GM23338 (cell line): ENCODE data around the gene RIPPLY1. TPM values are rescaled to one million over a fixed set of nuclear protein-coding genes. Genes with fewer than 3 reads are reported as not detected.

Source experiments
- ATAC-seq: fragments of 200-7000 bp; cut with Tn5 transposase; 3 replicates; pipeline ENCODE4 v1.9.1; 2020
- DNase-seq: peaks from one replicate; pipeline ENCODE4 v3.0.0-alpha.2; 2015; ENCODE audit warnings: low spot score
- H2AFZ ChIP-seq: fragments of 200-600 bp; sonication (generic); 2 replicates; pipeline ENCODE4 v1.8.0; 2016; ENCODE audit warnings: antibody characterized with exemption, mild to moderate bottlenecking, moderate library complexity
- H3F3A ChIP-seq: fragments of 200-600 bp; sonication (generic); replicated peaks from 2 replicates; pipeline ENCODE4 v1.8.0; 2017; ENCODE audit warnings: antibody characterized with exemption, mixed run types, low read depth
- H3K27ac ChIP-seq: fragments of 200-600 bp; sonication (generic); 2 replicates; pipeline ENCODE4 v1.6.1; 2016; ENCODE audit warnings: low read depth
- H3K27me3 ChIP-seq: fragments of 200-600 bp; sonication (generic); 2 replicates; pipeline ENCODE4 v1.8.0; 2016; ENCODE audit warnings: mild to moderate bottlenecking, mixed run types, moderate library complexity; ENCODE audit not compliant: insufficient read depth
- H3K36me3 ChIP-seq: fragments of 200-600 bp; sonication (generic); 2 replicates; pipeline ENCODE4 v1.8.0; 2016; ENCODE audit warnings: mild to moderate bottlenecking; ENCODE audit not compliant: insufficient read depth
- H3K4me1 ChIP-seq: fragments of 200-600 bp; sonication (generic); 2 replicates; pipeline ENCODE4 v1.8.0; 2016; ENCODE audit warnings: mild to moderate bottlenecking, moderate library complexity; ENCODE audit not compliant: insufficient read depth
- H3K4me2 ChIP-seq: fragments of 200-600 bp; sonication (generic); 2 replicates; pipeline ENCODE4 v1.7.1; 2017; ENCODE audit warnings: mixed run types
- H3K4me3 ChIP-seq: fragments of 200-600 bp; sonication (generic); 2 replicates; pipeline ENCODE4 v1.6.1; 2016; ENCODE audit warnings: mixed run types
- H3K79me2 ChIP-seq: fragments of 200-600 bp; sonication (generic); replicated peaks from 2 replicates; pipeline ENCODE4 v1.8.0; 2017; ENCODE audit warnings: mild to moderate bottlenecking; ENCODE audit not compliant: insufficient read depth
- H3K9me2 ChIP-seq: fragments of 200-600 bp; sonication (generic); 2 replicates; pipeline ENCODE4 v1.8.0; 2017; ENCODE audit not compliant: insufficient read depth
- H4K20me1 ChIP-seq: fragments of 200-600 bp; sonication (generic); replicated peaks from 2 replicates; pipeline ENCODE4 v1.8.0; 2017; ENCODE audit warnings: mild to moderate bottlenecking; ENCODE audit not compliant: insufficient read depth
- H3K27ac Mint-ChIP-seq: 2 replicates; pipeline ENCODE4 v1.8.0; 2020; ENCODE audit warnings: inconsistent platforms, mild to moderate bottlenecking, moderate library complexity, mixed read lengths
- H3K27me3 Mint-ChIP-seq: 3 replicates; pipeline ENCODE4 v1.8.0; 2022; ENCODE audit warnings: low read depth, mild to moderate bottlenecking, moderate library complexity, mixed read lengths, inconsistent platforms; ENCODE audit not compliant: insufficient read depth, poor library complexity
- H3K36me3 Mint-ChIP-seq: 3 replicates; pipeline ENCODE4 v1.8.0; 2021; ENCODE audit warnings: low read depth, mild to moderate bottlenecking, inconsistent platforms, moderate library complexity, mixed read lengths
- H3K4me1 Mint-ChIP-seq: 3 replicates; pipeline ENCODE4 v1.8.0; 2020; ENCODE audit warnings: mild to moderate bottlenecking, inconsistent platforms, mixed read lengths
- H3K4me3 Mint-ChIP-seq: 3 replicates; pipeline ENCODE4 v1.8.0; 2021; ENCODE audit warnings: moderate library complexity, mild to moderate bottlenecking, inconsistent platforms, mixed read lengths
- H3K9me3 Mint-ChIP-seq: 3 replicates; pipeline ENCODE4 v1.8.0; 2020; ENCODE audit warnings: moderate library complexity, mild to moderate bottlenecking, inconsistent platforms, mixed read lengths
- CREB1 ChIP-seq: fragments of 250-450 bp; sonication (Bioruptor Pico); IDR thresholded peaks from 2 replicates; pipeline ENCODE4 v1.5.0; 2020; ENCODE audit warnings: low read depth, mild to moderate bottlenecking, moderate library complexity
- EZH2 ChIP-seq: fragments of 200-600 bp; sonication (generic); IDR thresholded peaks from one replicate; pipeline ENCODE4 v1.8.0; 2017; ENCODE audit warnings: antibody characterized with exemption, mild to moderate bottlenecking, low read depth; ENCODE audit not compliant: unreplicated experiment
- EZH2phosphoT487 ChIP-seq: fragments of 200-600 bp; sonication (generic); IDR thresholded peaks from one replicate; pipeline ENCODE4 v1.8.1; 2018; ENCODE audit warnings: antibody characterized with exemption; ENCODE audit not compliant: unreplicated experiment
- JUNB ChIP-seq: IDR thresholded peaks from one replicate; pipeline ENCODE4 v1.6.1; 2016; ENCODE audit warnings: antibody characterized with exemption; ENCODE audit not compliant: unreplicated experiment
- NANOG ChIP-seq: IDR thresholded peaks from 2 replicates; pipeline ENCODE4 v1.6.1; 2016; ENCODE audit warnings: antibody characterized with exemption, borderline replicate concordance
- POLR2AphosphoS5 ChIP-seq: IDR thresholded peaks from 2 replicates; pipeline ENCODE4 v1.6.1; 2016; ENCODE audit warnings: antibody characterized with exemption, low read depth
- STAT1 ChIP-seq: IDR thresholded peaks from one replicate; pipeline ENCODE4 v1.6.1; 2016; ENCODE audit warnings: antibody characterized with exemption; ENCODE audit not compliant: unreplicated experiment
- ZNF114 ChIP-seq: fragments of 250-450 bp; sonication (Bioruptor Pico); IDR thresholded peaks from 2 replicates; pipeline ENCODE4 v1.5.0; 2020; ENCODE audit warnings: mild to moderate bottlenecking, moderate library complexity
- ZNF331 ChIP-seq: fragments of 250-450 bp; sonication (Bioruptor Pico); IDR thresholded peaks from 2 replicates; pipeline ENCODE4 v1.5.0; 2020; ENCODE audit warnings: low read depth, mild to moderate bottlenecking, moderate library complexity
- polyA plus RNA-seq: library from polyadenylated mRNA; unstranded; fragments of >200 nt; fragmentation: Nextera tagmentation; extraction: Ambion mirVana; gene quantifications from 2 replicates; pipeline ENCODE4 v1.2.1, GENCODE V29; 2016
- total RNA-seq: library from RNA; depleted of rRNA; stranded (reverse); fragments of >200 nt; shearing (Covaris generic); gene quantifications from 2 replicates; pipeline ENCODE4 v1.2.3, GENCODE V29; 2014
- TF ChIP-seq, protein P1 (sequence below): fragments of 250-450 bp; sonication (Bioruptor Pico); IDR thresholded peaks from 2 replicates; pipeline ENCODE4 v1.5.0; 2020; ENCODE audit warnings: mild to moderate bottlenecking, moderate library complexity
- TF ChIP-seq, protein P2 (sequence below): IDR thresholded peaks from 2 replicates; pipeline ENCODE4 v1.6.1; 2016; ENCODE audit warnings: antibody characterized with exemption
- TF ChIP-seq, protein P3 (sequence below), 2 experiments: fragments of 200-600 bp in 1 of 2; sonication (generic) in 1 of 2; conservative IDR thresholded peaks; 2 replicates each; pipeline versions ENCODE4 v1.5.1 to v1.6.1; 2016 to 2017; ENCODE audit warnings: antibody characterized with exemption in 2 of 2, low read depth in 2 of 2, mild to moderate bottlenecking in 2 of 2, moderate library complexity in 1 of 2
- TF ChIP-seq, protein P4 (sequence below): IDR thresholded peaks from one replicate; pipeline ENCODE4 v1.6.1; 2018; ENCODE audit warnings: antibody characterized with exemption; ENCODE audit not compliant: unreplicated experiment

The RIPPLY1 gene
- total and polyA plus RNA-seq, 2 experiments from 2014 or later = not detected

DNA sequence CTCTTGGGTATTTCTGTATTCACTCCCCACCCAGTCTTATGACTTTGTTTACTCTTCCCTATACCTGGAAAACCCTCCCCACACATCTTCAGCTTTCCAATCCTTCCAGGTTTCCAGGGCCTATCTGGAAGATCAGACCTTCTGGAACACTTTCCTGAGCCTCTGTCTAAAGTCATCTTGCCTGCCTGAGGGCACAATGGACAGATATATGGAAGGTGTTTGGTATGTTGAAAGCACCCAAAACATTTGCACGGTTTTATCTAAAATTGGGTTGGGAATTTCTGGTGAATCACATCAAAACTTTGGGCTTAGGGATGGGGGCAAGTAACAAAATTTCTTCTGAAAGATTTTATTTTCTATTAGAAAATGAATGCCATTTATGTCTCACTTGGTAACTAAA lies 33.1 kb upstream of the RIPPLY1 start:
- H3K9me3 Mint-ChIP-seq = no peaks in the 10 kb centered on the region
- DNase-seq (no peak), ATAC-seq (no peak)
- Histone ChIP-seq H2AFZ (no peak overlapping the region), H3F3A (no peaks in the 10 kb centered on the region), H3K79me2 (no peaks in the 10 kb centered on the region), H4K20me1 (no peaks in the 10 kb centered on the region), H3K36me3 (no peaks in the 10 kb centered on the region), H3K4me2 (no peak overlapping the region), H3K27me3 (no peaks in the 10 kb centered on the region), H3K4me3 (no peak overlapping the region), H3K9me2 (no peaks in the 10 kb centered on the region), H3K27ac (no peak overlapping the region), H3K4me1 (no peaks in the 10 kb centered on the region)
- no peak overlapping the region for H3K4me3 Mint-ChIP-seq
- TF ChIP-seq POLR2AphosphoS5 = no peak
- TF ChIP-seq STAT1 = no peak
- no peak for TF ChIP-seq JUNB
- no peak for TF ChIP-seq NANOG
- TF ChIP-seq, protein P1, sequence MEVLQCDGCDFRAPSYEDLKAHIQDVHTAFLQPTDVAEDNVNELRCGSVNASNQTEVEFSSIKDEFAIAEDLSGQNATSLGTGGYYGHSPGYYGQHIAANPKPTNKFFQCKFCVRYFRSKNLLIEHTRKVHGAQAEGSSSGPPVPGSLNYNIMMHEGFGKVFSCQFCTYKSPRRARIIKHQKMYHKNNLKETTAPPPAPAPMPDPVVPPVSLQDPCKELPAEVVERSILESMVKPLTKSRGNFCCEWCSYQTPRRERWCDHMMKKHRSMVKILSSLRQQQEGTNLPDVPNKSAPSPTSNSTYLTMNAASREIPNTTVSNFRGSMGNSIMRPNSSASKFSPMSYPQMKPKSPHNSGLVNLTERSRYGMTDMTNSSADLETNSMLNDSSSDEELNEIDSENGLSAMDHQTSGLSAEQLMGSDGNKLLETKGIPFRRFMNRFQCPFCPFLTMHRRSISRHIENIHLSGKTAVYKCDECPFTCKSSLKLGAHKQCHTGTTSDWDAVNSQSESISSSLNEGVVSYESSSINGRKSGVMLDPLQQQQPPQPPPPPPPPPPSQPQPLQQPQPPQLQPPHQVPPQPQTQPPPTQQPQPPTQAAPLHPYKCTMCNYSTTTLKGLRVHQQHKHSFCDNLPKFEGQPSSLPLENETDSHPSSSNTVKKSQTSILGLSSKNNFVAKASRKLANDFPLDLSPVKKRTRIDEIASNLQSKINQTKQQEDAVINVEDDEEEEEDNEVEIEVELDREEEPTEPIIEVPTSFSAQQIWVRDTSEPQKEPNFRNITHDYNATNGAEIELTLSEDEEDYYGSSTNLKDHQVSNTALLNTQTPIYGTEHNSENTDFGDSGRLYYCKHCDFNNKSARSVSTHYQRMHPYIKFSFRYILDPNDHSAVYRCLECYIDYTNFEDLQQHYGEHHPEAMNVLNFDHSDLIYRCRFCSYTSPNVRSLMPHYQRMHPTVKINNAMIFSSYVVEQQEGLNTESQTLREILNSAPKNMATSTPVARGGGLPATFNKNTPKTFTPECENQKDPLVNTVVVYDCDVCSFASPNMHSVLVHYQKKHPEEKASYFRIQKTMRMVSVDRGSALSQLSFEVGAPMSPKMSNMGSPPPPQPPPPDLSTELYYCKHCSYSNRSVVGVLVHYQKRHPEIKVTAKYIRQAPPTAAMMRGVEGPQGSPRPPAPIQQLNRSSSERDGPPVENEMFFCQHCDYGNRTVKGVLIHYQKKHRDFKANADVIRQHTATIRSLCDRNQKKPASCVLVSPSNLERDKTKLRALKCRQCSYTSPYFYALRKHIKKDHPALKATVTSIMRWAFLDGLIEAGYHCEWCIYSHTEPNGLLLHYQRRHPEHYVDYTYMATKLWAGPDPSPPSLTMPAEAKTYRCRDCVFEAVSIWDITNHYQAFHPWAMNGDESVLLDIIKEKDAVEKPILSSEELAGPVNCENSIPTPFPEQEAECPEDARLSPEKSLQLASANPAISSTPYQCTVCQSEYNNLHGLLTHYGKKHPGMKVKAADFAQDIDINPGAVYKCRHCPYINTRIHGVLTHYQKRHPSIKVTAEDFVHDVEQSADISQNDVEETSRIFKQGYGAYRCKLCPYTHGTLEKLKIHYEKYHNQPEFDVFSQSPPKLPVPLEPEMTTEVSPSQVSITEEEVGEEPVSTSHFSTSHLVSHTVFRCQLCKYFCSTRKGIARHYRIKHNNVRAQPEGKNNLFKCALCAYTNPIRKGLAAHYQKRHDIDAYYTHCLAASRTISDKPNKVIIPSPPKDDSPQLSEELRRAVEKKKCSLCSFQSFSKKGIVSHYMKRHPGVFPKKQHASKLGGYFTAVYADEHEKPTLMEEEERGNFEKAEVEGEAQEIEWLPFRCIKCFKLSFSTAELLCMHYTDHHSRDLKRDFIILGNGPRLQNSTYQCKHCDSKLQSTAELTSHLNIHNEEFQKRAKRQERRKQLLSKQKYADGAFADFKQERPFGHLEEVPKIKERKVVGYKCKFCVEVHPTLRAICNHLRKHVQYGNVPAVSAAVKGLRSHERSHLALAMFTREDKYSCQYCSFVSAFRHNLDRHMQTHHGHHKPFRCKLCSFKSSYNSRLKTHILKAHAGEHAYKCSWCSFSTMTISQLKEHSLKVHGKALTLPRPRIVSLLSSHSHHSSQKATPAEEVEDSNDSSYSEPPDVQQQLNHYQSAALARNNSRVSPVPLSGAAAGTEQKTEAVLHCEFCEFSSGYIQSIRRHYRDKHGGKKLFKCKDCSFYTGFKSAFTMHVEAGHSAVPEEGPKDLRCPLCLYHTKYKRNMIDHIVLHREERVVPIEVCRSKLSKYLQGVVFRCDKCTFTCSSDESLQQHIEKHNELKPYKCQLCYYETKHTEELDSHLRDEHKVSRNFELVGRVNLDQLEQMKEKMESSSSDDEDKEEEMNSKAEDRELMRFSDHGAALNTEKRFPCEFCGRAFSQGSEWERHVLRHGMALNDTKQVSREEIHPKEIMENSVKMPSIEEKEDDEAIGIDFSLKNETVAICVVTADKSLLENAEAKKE (CRISPR knock-in tag) = no peak
- no peak for TF ChIP-seq EZH2phosphoT487
- TF ChIP-seq, protein P2, sequence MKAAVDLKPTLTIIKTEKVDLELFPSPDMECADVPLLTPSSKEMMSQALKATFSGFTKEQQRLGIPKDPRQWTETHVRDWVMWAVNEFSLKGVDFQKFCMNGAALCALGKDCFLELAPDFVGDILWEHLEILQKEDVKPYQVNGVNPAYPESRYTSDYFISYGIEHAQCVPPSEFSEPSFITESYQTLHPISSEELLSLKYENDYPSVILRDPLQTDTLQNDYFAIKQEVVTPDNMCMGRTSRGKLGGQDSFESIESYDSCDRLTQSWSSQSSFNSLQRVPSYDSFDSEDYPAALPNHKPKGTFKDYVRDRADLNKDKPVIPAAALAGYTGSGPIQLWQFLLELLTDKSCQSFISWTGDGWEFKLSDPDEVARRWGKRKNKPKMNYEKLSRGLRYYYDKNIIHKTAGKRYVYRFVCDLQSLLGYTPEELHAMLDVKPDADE = no peak
- no peak for TF ChIP-seq EZH2
- TF ChIP-seq, protein P3, sequence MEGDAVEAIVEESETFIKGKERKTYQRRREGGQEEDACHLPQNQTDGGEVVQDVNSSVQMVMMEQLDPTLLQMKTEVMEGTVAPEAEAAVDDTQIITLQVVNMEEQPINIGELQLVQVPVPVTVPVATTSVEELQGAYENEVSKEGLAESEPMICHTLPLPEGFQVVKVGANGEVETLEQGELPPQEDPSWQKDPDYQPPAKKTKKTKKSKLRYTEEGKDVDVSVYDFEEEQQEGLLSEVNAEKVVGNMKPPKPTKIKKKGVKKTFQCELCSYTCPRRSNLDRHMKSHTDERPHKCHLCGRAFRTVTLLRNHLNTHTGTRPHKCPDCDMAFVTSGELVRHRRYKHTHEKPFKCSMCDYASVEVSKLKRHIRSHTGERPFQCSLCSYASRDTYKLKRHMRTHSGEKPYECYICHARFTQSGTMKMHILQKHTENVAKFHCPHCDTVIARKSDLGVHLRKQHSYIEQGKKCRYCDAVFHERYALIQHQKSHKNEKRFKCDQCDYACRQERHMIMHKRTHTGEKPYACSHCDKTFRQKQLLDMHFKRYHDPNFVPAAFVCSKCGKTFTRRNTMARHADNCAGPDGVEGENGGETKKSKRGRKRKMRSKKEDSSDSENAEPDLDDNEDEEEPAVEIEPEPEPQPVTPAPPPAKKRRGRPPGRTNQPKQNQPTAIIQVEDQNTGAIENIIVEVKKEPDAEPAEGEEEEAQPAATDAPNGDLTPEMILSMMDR (conservative IDR thresholded peaks at IDR 0.05; ENCODE audit: low read depth in 2 of 2) = no peak
- TF ChIP-seq, protein P4, sequence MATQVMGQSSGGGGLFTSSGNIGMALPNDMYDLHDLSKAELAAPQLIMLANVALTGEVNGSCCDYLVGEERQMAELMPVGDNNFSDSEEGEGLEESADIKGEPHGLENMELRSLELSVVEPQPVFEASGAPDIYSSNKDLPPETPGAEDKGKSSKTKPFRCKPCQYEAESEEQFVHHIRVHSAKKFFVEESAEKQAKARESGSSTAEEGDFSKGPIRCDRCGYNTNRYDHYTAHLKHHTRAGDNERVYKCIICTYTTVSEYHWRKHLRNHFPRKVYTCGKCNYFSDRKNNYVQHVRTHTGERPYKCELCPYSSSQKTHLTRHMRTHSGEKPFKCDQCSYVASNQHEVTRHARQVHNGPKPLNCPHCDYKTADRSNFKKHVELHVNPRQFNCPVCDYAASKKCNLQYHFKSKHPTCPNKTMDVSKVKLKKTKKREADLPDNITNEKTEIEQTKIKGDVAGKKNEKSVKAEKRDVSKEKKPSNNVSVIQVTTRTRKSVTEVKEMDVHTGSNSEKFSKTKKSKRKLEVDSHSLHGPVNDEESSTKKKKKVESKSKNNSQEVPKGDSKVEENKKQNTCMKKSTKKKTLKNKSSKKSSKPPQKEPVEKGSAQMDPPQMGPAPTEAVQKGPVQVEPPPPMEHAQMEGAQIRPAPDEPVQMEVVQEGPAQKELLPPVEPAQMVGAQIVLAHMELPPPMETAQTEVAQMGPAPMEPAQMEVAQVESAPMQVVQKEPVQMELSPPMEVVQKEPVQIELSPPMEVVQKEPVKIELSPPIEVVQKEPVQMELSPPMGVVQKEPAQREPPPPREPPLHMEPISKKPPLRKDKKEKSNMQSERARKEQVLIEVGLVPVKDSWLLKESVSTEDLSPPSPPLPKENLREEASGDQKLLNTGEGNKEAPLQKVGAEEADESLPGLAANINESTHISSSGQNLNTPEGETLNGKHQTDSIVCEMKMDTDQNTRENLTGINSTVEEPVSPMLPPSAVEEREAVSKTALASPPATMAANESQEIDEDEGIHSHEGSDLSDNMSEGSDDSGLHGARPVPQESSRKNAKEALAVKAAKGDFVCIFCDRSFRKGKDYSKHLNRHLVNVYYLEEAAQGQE = no peak
- TF ChIP-seq ZNF331 (CRISPR knock-in tag) = no peak
- no peak for TF ChIP-seq CREB1
- TF ChIP-seq ZNF114 (CRISPR knock-in tag) = no peak
- H3K36me3 Mint-ChIP-seq = no peaks in the 10 kb centered on the region
- no peaks in the 10 kb centered on the region for H3K27me3 Mint-ChIP-seq
- no peaks in the 10 kb centered on the region for H3K4me1 Mint-ChIP-seq
- no peak overlapping the region for H3K27ac Mint-ChIP-seq
